Measurements from ENCODE around the gene RBFA. TPM values are rescaled to one million over a fixed set of nuclear protein-coding genes. Genes with fewer than 3 reads are reported as not detected.

Gene RBFA
- total and polyA plus RNA-seq, 10 of the 15 experiments (the other 5 are each of a cell fraction or from before 2014, with no cell fraction given) = 7.2 to 56.0 (median 37.7) TPM

DNA sequence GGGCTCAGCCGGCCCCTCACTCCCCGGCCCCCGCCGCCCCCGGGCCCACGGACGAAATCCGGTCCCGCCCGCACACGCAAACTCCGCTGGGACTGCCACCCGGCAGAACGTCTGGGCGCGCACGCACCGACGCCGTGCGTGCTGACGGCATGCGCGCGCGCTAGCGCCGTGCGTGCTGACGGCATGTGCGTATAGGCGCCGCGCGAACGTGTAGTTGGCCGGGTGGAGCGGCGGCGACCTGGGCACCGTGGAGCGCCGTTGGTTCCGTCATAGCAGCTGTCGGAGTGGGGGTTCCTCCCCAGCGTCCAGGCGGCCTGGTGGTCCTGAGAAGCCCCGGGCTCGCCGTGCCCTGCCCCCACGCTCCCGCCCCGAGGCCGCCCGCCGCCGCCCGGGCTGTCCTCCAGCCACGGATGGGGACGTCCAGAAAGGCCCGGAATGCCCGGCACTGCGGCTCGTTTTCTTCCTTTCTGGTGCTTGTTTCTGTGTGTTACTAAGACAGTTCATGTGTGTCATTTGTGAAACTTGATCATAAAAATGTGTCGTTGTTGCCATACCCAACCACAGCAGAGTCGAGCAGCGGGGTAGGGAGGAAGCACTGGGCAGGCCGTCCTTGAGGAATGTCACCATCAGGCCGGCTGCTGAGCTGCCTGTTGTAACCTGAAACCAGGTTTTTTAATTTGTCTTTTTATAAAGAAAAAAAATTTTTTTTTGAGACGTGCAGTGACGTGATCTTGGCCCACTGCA, 45.6 kb upstream of the RBFA start, which contains the start of gene TXNL4A:
TXNL4A (minus strand) TSS at position 113 of the 744 bp plus-strand sequence. CDS start 171 bp downstream, outside the sequence.
- ATAC-seq (peak; percentile 97), DNase-seq (ENCODE audit: low read depth, low spot score) (peak; percentile 54), FAIRE-seq (peak; percentile 86)
- in situ Hi-C loops (cut with MboI) = no loop called here
- RAD21 ChIA-PET (ENCODE audit: unreplicated experiment) = interaction anchor here (0.6 to 2.1 kb wide), 3 partner anchors 11 to 27 kb away, joined by 3 to 9 read pairs (median 4); partner anchors contain the start of gene HSBP1L1
- peak within 1 kb of the TSS; percentile 74 for H3K4me2 ChIP-seq (ENCODE audit: control insufficient read depth, insufficient read depth)
- TSS peak; percentile 97 for BruUV-seq (replicated peaks)
- intact Hi-C loops (cut with micrococcal nuclease; ENCODE audit: unreplicated experiment) = loop anchor here (2.0 to 10.0 kb wide), 6 partner anchors 36 to 306 kb away; partner anchors contain the start of genes KCNG2, RBFA and SLC66A2
- peak within 1 kb of the TSS; percentile 85 for H3K27ac ChIP-seq (ENCODE audit: control insufficient read depth, insufficient read depth)
- peak within 1 kb of the TSS; percentile 93 for H3K9ac ChIP-seq (ENCODE audit: control insufficient read depth, insufficient read depth, low read length)
- H3K4me1 ChIP-seq (ENCODE audit: control insufficient read depth, insufficient read depth, low read length) = no peaks in the 10 kb centered on the region
- H4K20me1 ChIP-seq (ENCODE audit: control insufficient read depth, insufficient read depth) = peaks cover 2% of the 10 kb centered on the region; the same call in 1 of the 2 replicates
- H3K27me3 ChIP-seq (replicated peaks in 1 of 2; ENCODE audit: control insufficient read depth in 2 of 2, insufficient read depth in 2 of 2, low read length in 1 of 2) = no peaks in the 10 kb centered on the region
- H3K9me3 ChIP-seq (replicated peaks; ENCODE audit: control insufficient read depth, insufficient read depth, low read length) = no peaks in the 10 kb centered on the region
- SMC1A ChIA-PET (ENCODE audit: uncharacterized antibody, unreplicated experiment) = interaction anchor here (1.0 to 2.2 kb wide), 3 partner anchors 25 to 46 kb away, joined by 3 to 13 read pairs (median 3); partner anchors contain the start of genes HSBP1L1 and RBFA
- 1% methylated on average over 34 of the region's 71 CpGs for WGBS (ENCODE audit: insufficient coverage, insufficient replicate concordance, low lambda C conversion rate, missing lambda C conversion rate)
- CTCF ChIA-PET = interaction anchor here (1.1 to 1.6 kb wide), 5 partner anchors 25 to 170 kb away, joined by 3 to 9 read pairs (median 4); partner anchors contain the start of gene RBFA
- peaks cover 0 to 7% of the 10 kb centered on the region in 2 experiments; a peak in 3 of 4 replicates for H3K36me3 ChIP-seq (ENCODE audit: control insufficient read depth in 2 of 2, insufficient read depth in 2 of 2, low read length in 1 of 2)
- POLR2A ChIA-PET = interaction anchor here (0.8 to 1.5 kb wide), 5 partner anchors 11 to 123 kb away, joined by 3 to 6 read pairs (median 3); partner anchors contain the start of gene RBFA
- H3K79me2 ChIP-seq (ENCODE audit: control insufficient read depth, insufficient read depth, low read length) = peaks cover 52% of the 10 kb centered on the region
- H2AFZ ChIP-seq (ENCODE audit: control insufficient read depth, low read depth, low read length) = peak within 1 kb of the TSS; percentile 84
- H3K4me3 ChIP-seq = peak within 1 kb of the TSS; percentile 72
- TF ChIP-seq ASH2L (IDR thresholded peaks at IDR 0.05; ENCODE audit: borderline replicate concordance, low read depth) (no peak), E2F4 (IDR thresholded peaks at IDR 0.05; ENCODE audit: low read depth, low read length) (0 out of 2 replicates have a peak, but pooled peaks have one; percentile 50), CHD2 (IDR thresholded peaks at IDR 0.05; ENCODE audit: borderline replicate concordance, low read depth, low read length) (0 out of 2 replicates have a peak, but pooled peaks have one; percentile 14), POLR2A (IDR thresholded peaks at IDR 0.05; ENCODE audit: low read depth, low read length) (peak; percentile 94), REST (IDR thresholded peaks at IDR 0.05; ENCODE audit: low read depth, low read length) (no peak), HDGF (IDR thresholded peaks at IDR 0.05) (no peak), PAX5 (IDR thresholded peaks at IDR 0.05; ENCODE audit: borderline replicate concordance, low read depth, low read length) (no peak), SIX5 (IDR thresholded peaks at IDR 0.05; ENCODE audit: low read depth, low read length, severe bottlenecking) (peak; percentile 31), EED (IDR thresholded peaks at IDR 0.05; ENCODE audit: low read depth) (no peak), KLF5 (IDR thresholded peaks at IDR 0.05; ENCODE audit: partially characterized antibody) (no peak), ZBTB40 (IDR thresholded peaks at IDR 0.05; ENCODE audit: borderline replicate concordance) (no peak), SMAD5 (IDR thresholded peaks at IDR 0.05; ENCODE audit: low read depth) (peak; percentile 75; the same call in 1 of the 2 replicates), CREB1 (IDR thresholded peaks at IDR 0.05; ENCODE audit: low read depth) (peak; percentile 95), IKZF2 (IDR thresholded peaks at IDR 0.05) (no peak)

Measured in GM12878 (cell line).